ENCODE data around the gene CTAGE15.
"Not testable (repeated sequence)": the region's sequence is repeated elsewhere in the genome, so short reads cannot be mapped to it uniquely, and the experiment has no call there.

Gene CTAGE15

GRCh38 chr7:143571501-143571900 lies at the start of gene CTAGE15:
Gene CTAGE15 (plus strand): TSS chr7:143571801. CDS start chr7:143571818, 17 bp downstream.
- not testable (repeated sequence) for H3K9me3 ChIP-seq (ENCODE audit: control insufficient read depth in 2 of 2, low read length in 2 of 2); H3K4me3 ChIP-seq (ENCODE audit: low read length in 2 of 2); H3K4me1 ChIP-seq (ENCODE audit: control insufficient read depth, insufficient read depth, low read length); H3K36me3 ChIP-seq (ENCODE audit: control insufficient read depth in 2 of 2, insufficient read depth in 2 of 2, low read length in 2 of 2); H3K9ac ChIP-seq (ENCODE audit: low read length in 2 of 2); H3K27me3 ChIP-seq (ENCODE audit: control insufficient read depth in 1 of 2, insufficient read depth in 2 of 2, low read length in 2 of 2); H3K27ac ChIP-seq (ENCODE audit: low read length)

- H3K27ac ChIP-seq (ENCODE audit: low read length); H3K4me3 ChIP-seq (ENCODE audit: low read length in 2 of 2); H3K36me3 ChIP-seq (ENCODE audit: control insufficient read depth in 2 of 2, insufficient read depth in 2 of 2, low read length in 2 of 2); H3K9ac ChIP-seq (ENCODE audit: low read length in 2 of 2); H3K9me3 ChIP-seq (ENCODE audit: control insufficient read depth in 2 of 2, low read length in 2 of 2); H3K4me1 ChIP-seq (ENCODE audit: control insufficient read depth, insufficient read depth, low read length); H3K27me3 ChIP-seq (ENCODE audit: control insufficient read depth in 1 of 2, insufficient read depth in 2 of 2, low read length in 2 of 2): not testable (repeated sequence)
These were observed 49.2 kb upstream of the CTAGE15 start for GRCh38 chr7:143522309-143522916.

GRCh38 chr7:143531169-143531926 lies 40.3 kb upstream of the CTAGE15 start:
- not testable (repeated sequence) for H3K4me1 ChIP-seq (ENCODE audit: control insufficient read depth, insufficient read depth, low read length); H3K27me3 ChIP-seq (ENCODE audit: control insufficient read depth in 1 of 2, insufficient read depth in 2 of 2, low read length in 2 of 2); H3K9me3 ChIP-seq (ENCODE audit: control insufficient read depth in 2 of 2, low read length in 2 of 2); H3K27ac ChIP-seq (ENCODE audit: low read length); H3K9ac ChIP-seq (ENCODE audit: low read length in 2 of 2); H3K36me3 ChIP-seq (ENCODE audit: control insufficient read depth in 2 of 2, insufficient read depth in 2 of 2, low read length in 2 of 2); H3K4me3 ChIP-seq (ENCODE audit: low read length in 2 of 2)

- H3K9ac ChIP-seq (ENCODE audit: low read length in 2 of 2); H3K4me1 ChIP-seq (ENCODE audit: control insufficient read depth, insufficient read depth, low read length); H3K36me3 ChIP-seq (ENCODE audit: control insufficient read depth in 2 of 2, insufficient read depth in 2 of 2, low read length in 2 of 2); H3K9me3 ChIP-seq (ENCODE audit: control insufficient read depth in 2 of 2, low read length in 2 of 2); H3K27ac ChIP-seq (ENCODE audit: low read length); H3K27me3 ChIP-seq (ENCODE audit: control insufficient read depth in 1 of 2, insufficient read depth in 2 of 2, low read length in 2 of 2); H3K4me3 ChIP-seq (ENCODE audit: low read length in 2 of 2): not testable (repeated sequence)
These were observed 39.7 kb upstream of the CTAGE15 start for GRCh38 chr7:143531932-143532331.

GRCh38 chr7:143533213-143533839 lies 38.3 kb upstream of the CTAGE15 start:
- H3K27me3 ChIP-seq (ENCODE audit: control insufficient read depth in 1 of 2, insufficient read depth in 2 of 2, low read length in 2 of 2); H3K4me1 ChIP-seq (ENCODE audit: control insufficient read depth, insufficient read depth, low read length); H3K9ac ChIP-seq (ENCODE audit: low read length in 2 of 2); H3K27ac ChIP-seq (ENCODE audit: low read length); H3K36me3 ChIP-seq (ENCODE audit: control insufficient read depth in 2 of 2, insufficient read depth in 2 of 2, low read length in 2 of 2); H3K4me3 ChIP-seq (ENCODE audit: low read length in 2 of 2); H3K9me3 ChIP-seq (ENCODE audit: control insufficient read depth in 2 of 2, low read length in 2 of 2): not testable (repeated sequence)

GRCh38 chr7:143536443-143536842 lies 35.2 kb upstream of the CTAGE15 start:
- H3K27ac ChIP-seq (ENCODE audit: low read length); H3K9me3 ChIP-seq (ENCODE audit: control insufficient read depth in 2 of 2, low read length in 2 of 2); H3K4me1 ChIP-seq (ENCODE audit: control insufficient read depth, insufficient read depth, low read length); H3K9ac ChIP-seq (ENCODE audit: low read length in 2 of 2); H3K27me3 ChIP-seq (ENCODE audit: control insufficient read depth in 1 of 2, insufficient read depth in 2 of 2, low read length in 2 of 2); H3K36me3 ChIP-seq (ENCODE audit: control insufficient read depth in 2 of 2, insufficient read depth in 2 of 2, low read length in 2 of 2); H3K4me3 ChIP-seq (ENCODE audit: low read length in 2 of 2): not testable (repeated sequence)

GRCh38 chr7:143543288-143544038 lies 28.1 kb upstream of the CTAGE15 start:
- not testable (repeated sequence) for H3K9ac ChIP-seq (ENCODE audit: low read length in 2 of 2); H3K36me3 ChIP-seq (ENCODE audit: control insufficient read depth in 2 of 2, insufficient read depth in 2 of 2, low read length in 2 of 2); H3K27ac ChIP-seq (ENCODE audit: low read length); H3K4me3 ChIP-seq (ENCODE audit: low read length in 2 of 2); H3K27me3 ChIP-seq (ENCODE audit: control insufficient read depth in 1 of 2, insufficient read depth in 2 of 2, low read length in 2 of 2); H3K4me1 ChIP-seq (ENCODE audit: control insufficient read depth, insufficient read depth, low read length); H3K9me3 ChIP-seq (ENCODE audit: control insufficient read depth in 2 of 2, low read length in 2 of 2)

- not testable (repeated sequence) for H3K9ac ChIP-seq (ENCODE audit: low read length in 2 of 2); H3K4me3 ChIP-seq (ENCODE audit: low read length in 2 of 2); H3K4me1 ChIP-seq (ENCODE audit: control insufficient read depth, insufficient read depth, low read length); H3K27ac ChIP-seq (ENCODE audit: low read length); H3K36me3 ChIP-seq (ENCODE audit: control insufficient read depth in 2 of 2, insufficient read depth in 2 of 2, low read length in 2 of 2); H3K27me3 ChIP-seq (ENCODE audit: control insufficient read depth in 1 of 2, insufficient read depth in 2 of 2, low read length in 2 of 2); H3K9me3 ChIP-seq (ENCODE audit: control insufficient read depth in 2 of 2, low read length in 2 of 2)
These were observed 15.6 kb upstream of the CTAGE15 start for GRCh38 chr7:143555968-143556367.

- H3K4me3 ChIP-seq (ENCODE audit: low read length in 2 of 2); H3K9me3 ChIP-seq (ENCODE audit: control insufficient read depth in 2 of 2, low read length in 2 of 2); H3K27me3 ChIP-seq (ENCODE audit: control insufficient read depth in 1 of 2, insufficient read depth in 2 of 2, low read length in 2 of 2); H3K9ac ChIP-seq (ENCODE audit: low read length in 2 of 2); H3K36me3 ChIP-seq (ENCODE audit: control insufficient read depth in 2 of 2, insufficient read depth in 2 of 2, low read length in 2 of 2); H3K4me1 ChIP-seq (ENCODE audit: control insufficient read depth, insufficient read depth, low read length); H3K27ac ChIP-seq (ENCODE audit: low read length): not testable (repeated sequence)
These were observed 8.3 kb upstream of the CTAGE15 start for GRCh38 chr7:143563306-143563705.

GRCh38 chr7:143566001-143566400 lies 5.6 kb upstream of the CTAGE15 start:
- H3K27me3 ChIP-seq (ENCODE audit: control insufficient read depth in 1 of 2, insufficient read depth in 2 of 2, low read length in 2 of 2), result not testable (repeated sequence)

More at GRCh38 chr7:143566001-143566400, 5.6 kb upstream of the CTAGE15 start:
- not testable (repeated sequence) for H3K9ac ChIP-seq (ENCODE audit: low read length in 2 of 2); H3K36me3 ChIP-seq (ENCODE audit: control insufficient read depth in 2 of 2, insufficient read depth in 2 of 2, low read length in 2 of 2); H3K9me3 ChIP-seq (ENCODE audit: control insufficient read depth in 2 of 2, low read length in 2 of 2); H3K27ac ChIP-seq (ENCODE audit: low read length); H3K4me1 ChIP-seq (ENCODE audit: control insufficient read depth, insufficient read depth, low read length); H3K4me3 ChIP-seq (ENCODE audit: low read length in 2 of 2)

All from stomach smooth muscle (tissue), 2 donors.